ENCODE data around the gene SF3A2.

The SF3A2 gene

DNA sequence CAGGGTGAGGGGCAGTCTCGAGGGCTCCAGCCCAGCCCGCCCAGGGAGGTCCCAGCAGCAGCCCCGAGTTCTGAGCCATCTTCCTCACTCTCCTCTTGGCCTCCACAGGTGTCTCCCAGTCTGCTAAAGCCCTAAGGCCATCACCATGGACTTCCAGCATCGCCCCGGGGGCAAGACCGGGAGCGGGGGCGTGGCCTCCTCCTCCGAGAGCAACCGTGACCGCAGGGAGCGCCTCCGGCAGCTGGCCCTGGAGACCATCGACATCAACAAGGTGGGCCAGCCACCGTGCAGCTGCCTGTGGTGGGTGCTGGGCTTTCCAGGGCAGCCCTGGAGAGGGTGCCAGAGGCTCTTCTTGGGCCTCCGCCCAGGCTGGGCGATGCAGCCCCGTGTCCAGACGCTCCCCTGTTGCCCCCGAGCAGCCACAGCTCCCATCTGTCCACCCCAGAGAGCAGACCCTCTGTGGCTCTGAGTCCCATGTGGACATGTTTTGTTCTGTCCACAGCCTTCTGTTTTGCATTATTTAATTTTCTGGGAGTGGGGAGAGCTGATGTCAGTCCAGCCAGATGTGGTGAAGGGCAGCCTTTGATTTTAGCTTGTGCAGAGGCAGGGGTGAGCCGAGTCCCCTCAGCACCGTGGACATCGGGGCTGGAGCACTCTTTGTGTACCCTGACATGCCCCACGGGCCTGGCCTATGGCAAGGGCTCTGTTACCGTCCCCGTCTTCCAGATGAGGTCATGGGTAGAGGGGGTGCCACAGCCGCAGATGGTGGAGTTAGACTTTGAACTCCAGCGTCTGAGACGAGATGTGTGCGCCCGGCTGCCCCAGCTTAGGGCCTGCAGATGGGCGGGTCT, 6.9 kb downstream of the SF3A2 start:
- no peak for DNase-seq

DNA sequence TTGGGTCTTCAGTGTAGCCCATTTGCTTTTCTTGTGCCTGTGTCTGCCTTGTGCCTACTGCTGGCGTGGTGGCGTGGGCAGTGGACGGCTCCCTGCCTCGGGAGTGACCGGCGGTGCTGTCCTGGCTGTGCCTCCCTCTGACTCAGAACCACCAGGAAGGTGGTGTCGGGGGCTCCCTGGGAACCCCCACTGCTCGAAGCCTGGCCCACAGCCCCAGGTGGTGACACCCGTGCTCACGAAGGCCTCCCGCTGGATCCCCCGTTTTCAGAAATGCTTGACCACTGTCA, 7.4 kb downstream of the SF3A2 start:
- no peak for DNase-seq

DNA sequence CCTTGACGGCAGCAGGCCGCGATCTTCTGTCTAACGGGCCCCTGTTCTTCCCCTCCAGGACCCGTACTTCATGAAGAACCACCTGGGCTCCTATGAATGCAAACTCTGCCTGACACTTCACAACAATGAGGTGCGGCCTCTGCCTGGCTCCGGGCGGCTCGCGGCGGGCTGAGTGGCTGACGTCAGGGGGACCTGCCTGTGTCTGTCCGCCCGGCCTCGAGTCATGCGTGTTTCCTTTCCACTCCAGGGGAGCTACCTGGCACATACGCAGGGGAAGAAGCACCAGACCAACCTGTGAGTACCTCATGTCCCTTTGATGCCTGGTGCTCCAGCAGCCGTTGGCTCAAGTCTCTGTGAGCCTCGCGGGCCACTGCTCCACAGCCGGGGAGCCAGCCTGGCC, 7.9 kb downstream of the SF3A2 start:
- DNase-seq = no peak

DNA sequence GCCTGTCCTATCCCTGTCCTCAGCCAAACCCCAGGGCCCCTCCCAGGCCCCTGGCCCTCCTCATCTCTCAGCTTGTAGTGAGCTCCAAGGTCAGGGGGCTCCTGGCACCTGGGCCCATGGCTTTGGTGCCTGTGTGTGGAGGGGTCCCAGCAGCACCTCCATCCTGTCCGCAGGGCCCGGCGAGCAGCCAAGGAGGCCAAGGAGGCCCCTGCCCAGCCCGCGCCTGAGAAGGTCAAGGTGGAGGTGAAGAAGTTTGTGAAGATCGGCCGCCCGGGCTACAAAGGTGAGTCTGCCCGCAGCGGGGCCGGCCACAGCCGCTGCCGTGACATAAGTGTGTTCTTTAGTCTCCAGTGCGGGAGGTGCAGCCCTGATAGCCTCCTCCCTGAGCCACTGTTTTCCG, 8.6 kb downstream of the SF3A2 start:
- DNase-seq = no peak

DNA sequence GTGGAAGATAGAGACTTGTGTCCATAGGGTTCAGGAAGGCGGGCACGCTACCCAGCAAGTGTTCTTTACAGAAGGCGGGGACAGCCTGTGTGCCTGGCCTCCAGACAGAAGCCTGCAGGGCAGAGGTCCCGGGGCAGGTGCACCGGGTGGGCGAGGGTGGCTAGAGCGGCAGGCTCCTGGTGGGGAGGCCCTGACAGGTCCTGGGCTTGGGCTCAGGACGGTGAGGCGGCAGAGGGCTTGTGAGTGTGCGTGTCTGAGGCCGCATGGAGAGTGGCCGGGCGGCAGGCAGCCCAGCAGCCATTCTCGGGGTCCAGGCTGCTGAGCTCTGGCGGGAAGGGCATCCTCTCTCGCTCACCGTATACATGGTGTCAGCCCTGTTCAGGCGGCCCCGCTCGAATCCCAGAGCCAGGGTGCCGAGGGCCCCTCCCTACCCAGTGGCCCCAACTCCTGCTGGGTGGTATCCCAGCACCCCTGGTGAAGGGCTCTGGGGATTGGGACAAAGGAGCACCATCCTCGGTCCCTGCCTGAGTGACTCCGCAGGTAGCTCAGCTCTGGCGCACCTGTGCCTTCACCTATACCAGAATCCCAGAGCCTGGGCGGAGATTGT, 9.5 kb downstream of the SF3A2 start:
- no peak for DNase-seq

DNA sequence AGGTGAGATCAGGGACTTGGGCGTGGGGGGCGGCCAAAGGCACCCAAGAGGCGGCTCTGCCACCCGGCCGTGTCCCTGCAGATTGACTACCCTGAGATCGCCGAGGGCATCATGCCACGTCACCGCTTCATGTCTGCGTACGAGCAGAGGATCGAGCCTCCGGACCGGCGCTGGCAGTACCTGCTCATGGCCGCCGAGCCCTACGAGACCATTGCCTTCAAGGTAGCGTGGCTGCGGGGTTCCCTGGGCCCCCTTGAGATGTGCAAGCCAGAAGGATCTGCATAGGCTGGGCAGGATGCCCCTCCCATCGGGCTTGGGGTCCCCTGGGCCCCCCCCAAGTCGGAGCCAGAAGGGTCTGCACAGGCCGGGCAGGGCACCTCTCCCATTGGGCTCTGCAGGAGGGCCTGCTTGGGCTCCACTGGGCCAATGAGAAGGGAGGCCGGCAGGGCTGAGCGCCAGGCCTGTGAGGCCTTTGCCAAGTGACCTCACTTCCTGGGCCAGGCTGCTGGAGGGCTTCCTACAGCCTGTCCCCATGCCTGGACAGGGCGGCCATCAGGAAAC, 10.3 kb downstream of the SF3A2 start:
- no peak for DNase-seq

DNA sequence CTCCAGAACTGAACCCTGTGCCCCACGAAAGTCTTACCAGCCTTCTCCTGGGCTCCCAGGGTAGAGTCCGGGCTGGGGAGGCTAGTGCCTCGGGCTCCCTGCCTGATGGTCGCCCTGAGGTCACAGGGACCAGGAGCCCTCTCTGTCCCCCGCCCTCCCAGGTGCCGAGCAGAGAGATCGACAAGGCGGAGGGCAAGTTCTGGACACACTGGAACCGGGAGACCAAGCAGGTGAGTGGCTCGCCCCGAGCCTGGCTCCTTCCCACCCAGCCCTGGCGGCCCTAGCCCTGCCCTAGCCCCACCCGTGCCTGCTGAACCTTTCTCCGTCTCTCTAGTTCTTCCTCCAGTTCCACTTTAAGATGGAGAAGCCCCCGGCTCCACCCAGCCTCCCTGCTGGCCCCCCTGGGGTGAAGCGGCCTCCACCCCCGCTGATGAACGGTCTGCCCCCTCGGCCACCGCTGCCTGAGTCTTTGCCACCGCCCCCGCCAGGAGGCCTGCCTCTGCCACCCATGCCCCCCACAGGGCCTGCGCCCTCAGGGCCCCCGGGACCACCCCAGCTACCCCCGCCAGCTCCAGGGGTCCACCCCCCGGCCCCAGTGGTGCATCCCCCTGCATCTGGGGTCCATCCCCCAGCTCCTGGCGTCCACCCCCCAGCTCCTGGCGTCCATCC, 10.9 kb downstream of the SF3A2 start:
- DNase-seq = no peak

DNA sequence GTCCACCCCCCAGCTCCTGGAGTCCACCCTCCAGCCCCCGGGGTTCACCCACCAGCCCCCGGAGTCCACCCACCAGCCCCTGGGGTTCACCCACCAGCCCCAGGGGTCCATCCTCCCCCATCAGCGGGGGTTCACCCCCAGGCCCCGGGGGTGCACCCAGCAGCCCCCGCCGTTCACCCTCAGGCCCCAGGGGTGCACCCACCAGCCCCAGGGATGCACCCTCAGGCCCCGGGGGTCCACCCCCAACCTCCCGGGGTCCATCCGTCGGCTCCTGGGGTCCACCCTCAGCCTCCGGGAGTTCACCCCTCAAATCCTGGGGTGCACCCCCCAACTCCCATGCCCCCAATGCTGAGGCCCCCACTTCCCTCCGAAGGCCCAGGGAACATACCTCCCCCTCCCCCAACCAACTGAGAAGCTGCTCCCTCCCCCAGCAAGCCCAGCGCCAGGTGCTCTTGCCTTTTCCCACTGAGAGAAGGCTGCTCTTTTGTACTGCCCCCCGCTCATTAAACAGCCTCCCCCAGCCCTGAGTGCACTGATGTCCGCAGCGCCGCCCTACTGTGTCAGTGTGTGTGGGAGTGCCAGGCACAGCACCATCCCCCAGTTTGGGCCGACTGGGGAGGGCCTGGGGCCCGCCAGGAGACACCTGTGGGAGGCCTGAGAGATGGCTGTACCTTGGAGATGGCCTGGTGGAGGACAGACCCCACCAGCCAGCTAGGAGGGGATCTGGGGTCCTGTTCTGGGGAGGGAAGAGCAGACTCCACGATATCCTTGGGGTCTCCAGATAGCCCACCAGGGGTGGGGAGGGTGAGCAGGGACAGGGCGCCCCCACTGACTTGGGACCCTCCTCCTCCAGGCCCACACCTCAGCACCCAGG, 11.7 kb downstream of the SF3A2 start:
- no peak for DNase-seq

DNA sequence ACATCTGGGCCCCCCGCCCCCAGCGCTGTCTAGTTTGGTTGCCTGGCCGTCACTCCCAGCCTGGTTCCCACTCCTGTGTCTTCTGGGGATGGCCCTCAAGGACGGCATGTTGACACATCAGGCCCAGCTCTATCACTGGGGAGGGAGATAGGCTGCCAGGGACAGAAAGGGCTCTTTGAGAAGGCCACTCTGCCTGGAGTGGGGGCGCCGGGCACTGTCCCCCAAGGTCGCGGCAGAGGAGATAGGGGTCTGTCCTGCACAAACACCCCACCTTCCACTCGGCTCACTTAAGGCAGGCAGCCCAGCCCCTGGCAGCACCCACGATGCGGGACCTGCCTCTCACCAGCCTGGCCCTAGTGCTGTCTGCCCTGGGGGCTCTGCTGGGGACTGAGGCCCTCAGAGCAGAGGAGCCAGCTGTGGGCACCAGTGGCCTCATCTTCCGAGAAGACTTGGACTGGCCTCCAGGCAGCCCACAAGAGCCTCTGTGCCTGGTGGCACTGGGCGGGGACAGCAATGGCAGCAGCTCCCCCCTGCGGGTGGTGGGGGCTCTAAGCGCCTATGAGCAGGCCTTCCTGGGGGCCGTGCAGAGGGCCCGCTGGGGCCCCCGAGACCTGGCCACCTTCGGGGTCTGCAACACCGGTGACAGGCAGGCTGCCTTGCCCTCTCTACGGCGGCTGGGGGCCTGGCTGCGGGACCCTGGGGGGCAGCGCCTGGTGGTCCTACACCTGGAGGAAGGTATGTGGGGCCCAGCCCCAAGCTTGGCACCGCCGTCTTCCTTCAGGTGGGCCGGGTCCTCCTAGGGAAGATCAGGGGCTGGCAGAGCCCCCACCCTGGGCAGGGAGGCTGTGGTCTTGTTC, 12.6 kb downstream of the SF3A2 start, which contains the start of gene AMH:
TSS of gene AMH (plus strand) at position 314 of the 857 bp plus-strand sequence. CDS start at position 324, 10 bp downstream.
- no peak for DNase-seq

DNA sequence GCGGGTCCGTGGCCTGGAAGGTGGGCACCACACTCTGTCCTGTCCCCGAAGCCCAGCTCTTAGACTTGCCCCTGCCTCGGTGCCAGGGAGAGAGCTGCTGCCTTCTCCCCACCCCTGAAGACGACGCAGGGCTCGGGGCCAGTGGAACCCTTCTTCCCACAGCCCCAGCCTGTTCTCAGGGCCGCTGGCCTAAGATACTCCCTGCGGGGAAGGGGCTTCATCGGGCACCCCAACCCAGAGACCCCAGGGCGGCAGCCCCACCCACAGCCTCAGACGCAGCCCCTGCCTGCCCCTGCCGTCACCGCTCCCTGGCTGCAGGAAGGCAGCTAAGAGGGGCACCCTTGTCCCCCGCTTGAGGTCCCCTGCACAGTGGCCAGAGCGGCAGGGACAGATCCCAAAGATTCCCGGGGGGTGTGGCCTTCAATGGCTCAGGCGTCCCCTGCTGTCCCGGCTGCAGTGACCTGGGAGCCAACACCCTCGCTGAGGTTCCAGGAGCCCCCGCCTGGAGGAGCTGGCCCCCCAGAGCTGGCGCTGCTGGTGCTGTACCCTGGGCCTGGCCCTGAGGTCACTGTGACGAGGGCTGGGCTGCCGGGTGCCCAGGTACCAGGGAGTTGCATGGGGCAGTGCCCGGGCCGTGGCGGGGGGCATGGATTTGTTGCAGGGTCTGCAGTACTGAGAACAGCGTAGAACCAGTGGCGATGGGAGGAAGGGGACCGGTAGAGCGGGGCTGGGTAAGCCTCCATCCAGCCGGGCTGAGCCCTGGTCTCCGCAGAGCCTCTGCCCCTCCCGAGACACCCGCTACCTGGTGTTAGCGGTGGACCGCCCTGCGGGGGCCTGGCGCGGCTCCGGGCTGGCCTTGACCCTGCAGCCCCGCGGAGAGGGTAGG, 13.5 kb downstream of the SF3A2 start:
- DNase-seq = no peak

DNA sequence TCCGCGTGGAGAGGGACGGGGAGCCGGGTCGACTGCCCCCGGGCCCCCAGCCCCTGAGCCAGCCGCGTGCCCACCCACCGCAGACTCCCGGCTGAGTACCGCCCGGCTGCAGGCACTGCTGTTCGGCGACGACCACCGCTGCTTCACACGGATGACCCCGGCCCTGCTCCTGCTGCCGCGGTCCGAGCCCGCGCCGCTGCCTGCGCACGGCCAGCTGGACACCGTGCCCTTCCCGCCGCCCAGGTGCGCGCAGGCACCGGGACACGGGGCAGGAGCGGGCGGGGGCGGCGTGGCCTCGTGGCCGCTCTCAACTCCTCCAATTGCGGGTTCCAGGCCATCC, 14.1 kb downstream of the SF3A2 start:
- no peak for DNase-seq

DNA sequence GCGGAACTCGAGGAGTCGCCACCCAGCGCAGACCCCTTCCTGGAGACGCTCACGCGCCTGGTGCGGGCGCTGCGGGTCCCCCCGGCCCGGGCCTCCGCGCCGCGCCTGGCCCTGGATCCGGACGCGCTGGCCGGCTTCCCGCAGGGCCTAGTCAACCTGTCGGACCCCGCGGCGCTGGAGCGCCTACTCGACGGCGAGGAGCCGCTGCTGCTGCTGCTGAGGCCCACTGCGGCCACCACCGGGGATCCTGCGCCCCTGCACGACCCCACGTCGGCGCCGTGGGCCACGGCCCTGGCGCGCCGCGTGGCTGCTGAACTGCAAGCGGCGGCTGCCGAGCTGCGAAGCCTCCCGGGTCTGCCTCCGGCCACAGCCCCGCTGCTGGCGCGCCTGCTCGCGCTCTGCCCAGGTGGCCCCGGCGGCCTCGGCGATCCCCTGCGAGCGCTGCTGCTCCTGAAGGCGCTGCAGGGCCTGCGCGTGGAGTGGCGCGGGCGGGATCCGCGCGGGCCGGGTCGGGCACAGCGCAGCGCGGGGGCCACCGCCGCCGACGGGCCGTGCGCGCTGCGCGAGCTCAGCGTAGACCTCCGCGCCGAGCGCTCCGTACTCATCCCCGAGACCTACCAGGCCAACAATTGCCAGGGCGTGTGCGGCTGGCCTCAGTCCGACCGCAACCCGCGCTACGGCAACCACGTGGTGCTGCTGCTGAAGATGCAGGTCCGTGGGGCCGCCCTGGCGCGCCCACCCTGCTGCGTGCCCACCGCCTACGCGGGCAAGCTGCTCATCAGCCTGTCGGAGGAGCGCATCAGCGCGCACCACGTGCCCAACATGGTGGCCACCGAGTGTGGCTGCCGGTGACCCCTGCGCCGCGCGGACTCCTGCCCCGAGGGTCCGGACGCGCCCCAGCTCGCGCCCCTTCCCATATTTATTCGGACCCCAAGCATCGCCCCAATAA, 14.8 kb downstream of the SF3A2 start:
- no peak for DNase-seq

DNA sequence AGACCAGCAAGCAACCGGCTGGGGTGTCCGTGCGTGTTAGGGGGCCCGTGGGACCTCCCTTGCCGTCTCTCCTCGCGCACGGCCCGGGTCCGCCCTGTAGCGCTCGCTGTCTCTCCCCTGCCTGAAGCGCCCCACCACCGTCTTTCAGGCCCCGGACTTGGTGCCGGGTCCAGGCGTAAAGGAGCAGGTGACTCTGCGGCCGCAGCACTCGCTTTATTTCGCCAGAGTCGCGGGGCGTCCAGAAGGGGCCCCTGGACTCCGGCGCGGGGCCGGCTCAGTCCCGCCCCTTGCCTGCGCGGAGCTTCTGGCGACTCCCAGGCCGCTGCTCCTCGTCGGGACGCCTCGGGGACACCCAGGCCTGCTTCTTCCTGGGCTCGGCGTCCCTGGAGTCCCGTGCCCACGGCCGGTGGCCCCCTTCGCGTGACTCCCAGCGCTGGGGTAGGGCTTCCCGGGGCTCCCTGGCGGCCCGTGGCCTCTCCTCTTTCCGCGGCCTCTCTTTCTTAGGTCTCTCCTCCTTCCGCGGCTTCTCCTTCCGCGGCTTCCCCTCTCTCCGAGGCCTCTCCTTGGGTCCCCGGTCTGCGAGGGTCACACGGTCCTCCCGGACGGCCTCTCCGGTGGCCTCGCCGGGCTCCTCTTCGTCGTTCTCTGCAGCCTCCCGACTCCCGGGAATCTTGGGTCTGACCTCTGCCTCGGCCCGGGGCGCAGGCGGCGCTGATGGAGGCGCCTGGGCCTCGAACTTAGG, 15.6 kb downstream of the SF3A2 start:
- no peak for DNase-seq

DNA sequence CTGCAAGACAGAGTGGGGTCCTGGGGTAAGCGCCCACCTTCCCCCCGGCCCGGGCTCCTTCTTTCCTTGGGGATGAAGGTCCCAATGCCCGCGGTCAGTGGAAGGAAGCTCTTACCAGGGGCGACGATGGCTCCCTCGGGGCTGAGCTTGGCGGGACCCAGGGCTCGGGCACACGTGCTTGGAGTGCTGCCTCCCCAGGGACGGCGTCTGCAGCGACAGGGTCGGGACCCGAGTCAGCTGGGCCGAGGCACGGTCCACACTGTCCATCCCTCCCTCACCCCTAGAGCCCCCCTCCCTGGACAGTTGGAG, 16.1 kb downstream of the SF3A2 start:
- no peak for DNase-seq

DNA sequence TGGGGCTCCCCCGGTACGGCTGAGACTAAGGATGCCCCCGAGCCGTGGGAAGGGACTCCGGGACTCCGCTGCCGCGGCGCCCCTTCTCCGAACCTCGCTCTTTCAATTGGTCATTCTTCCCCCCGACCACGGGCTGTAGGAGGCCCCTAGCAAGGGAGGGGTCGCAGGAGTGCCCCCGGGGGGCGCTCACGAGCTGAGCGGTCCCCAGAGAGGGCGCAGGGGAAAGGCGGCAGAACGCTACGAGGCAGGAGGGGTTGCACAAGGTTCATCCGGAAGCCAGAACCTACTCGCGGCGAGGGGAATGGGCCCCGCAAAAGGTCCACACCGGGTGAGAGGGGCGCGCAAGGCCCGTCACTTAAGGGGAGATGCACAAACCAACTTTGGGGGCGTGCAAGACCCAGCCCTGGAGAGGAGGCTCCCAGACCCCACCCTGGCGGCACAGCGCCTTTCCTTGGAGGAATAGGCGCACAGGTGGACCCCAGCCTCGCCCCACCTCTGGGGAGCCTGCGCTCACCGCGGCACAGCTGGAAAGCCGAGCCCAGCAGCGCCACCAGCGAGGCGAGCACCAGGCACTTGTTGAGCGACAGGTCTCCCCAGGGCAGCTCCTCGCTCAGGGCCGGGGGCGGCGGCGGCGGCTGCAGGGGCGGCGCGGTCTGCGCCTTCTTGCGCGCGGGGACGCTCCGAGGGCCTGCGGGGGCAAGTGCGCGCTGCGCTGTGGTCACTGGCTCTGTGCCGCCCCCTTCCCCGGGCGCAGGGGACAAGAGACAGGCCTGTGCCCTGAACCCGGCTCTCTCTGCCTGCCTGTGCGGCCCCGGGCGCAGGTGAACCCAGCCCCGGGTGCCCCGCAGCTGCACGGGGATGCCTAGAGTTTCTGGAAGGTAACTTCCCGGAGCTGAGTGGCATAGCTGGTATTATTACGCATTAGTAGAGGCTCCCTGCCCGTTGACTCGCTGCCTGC, 16.8 kb downstream of the SF3A2 start:
- no peak for DNase-seq

DNA sequence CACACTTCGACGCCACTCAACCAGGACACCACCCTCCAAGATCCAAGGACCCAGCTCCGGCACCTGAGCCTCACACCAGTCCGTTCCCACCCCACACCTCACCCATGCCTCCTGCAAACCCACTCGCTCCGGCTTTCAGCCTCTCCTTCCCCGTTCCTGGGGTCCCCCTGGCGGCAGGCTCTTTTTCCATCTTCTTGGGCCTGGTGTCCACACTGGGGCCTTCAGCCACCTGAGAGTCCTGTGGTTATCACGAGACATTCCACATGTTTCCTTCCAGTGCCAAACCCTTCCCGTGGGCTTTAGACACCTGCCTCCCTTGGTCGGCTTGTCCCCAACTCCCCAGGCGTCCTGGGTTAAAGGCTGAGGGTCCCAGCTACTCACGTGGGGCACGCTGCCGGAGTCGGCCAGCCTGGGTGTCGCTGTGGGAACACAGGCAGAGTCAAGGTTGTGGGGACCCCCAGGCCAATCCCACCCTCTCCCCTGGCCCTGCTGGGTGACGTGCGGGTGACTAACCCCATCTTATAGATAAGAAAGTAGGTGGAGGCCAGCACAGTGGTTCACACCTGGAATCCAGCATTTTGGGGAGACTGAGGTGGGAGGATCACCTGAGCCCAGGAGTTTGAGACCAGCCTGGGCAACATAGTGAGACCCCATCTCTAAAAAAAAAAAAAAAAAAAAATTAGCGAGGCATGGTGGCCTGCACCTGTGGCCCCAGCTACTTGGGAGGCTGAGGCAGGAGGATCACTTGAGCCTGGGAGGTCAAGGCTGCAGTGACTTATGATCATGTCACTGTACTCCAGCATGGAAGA, 17.6 kb downstream of the SF3A2 start:
- DNase-seq = no peak
